Upper lobe of left lung (tissue), 4 donors: ENCODE measurements around the gene AQR.

ENCODE experiments used
- CTCF ChIP-seq, 6 experiments: fragments of 450-650 bp in 4 of 6; fragments of 200-600 bp in 2 of 6; sonication (generic) in 2 of 6; IDR thresholded peaks; one replicate each; pipeline ENCODE4 v1.5.1; 2016 to 2019; ENCODE audit warnings: antibody characterized with exemption in 6 of 6
- EP300 ChIP-seq, 4 donors: sonication (generic); formaldehyde crosslinking; IDR thresholded peaks; one replicate each; pipeline ENCODE4 v1.5.1; 2017; ENCODE audit warnings: antibody characterized with exemption in 4 of 4, control low read depth in 2 of 4
- POLR2A ChIP-seq, 4 donors: fragments of 450-650 bp; IDR thresholded peaks; one replicate each; pipeline ENCODE4 v1.5.1; 2016 to 2017; ENCODE audit warnings: antibody characterized with exemption in 4 of 4, mild to moderate bottlenecking in 2 of 4
- POLR2AphosphoS5 ChIP-seq, 2 donors: sonication (generic); formaldehyde crosslinking; IDR thresholded peaks; one replicate each; pipeline ENCODE4 v1.5.1; 2017; ENCODE audit warnings: antibody characterized with exemption in 2 of 2

- TF ChIP-seq CTCF (IDR thresholded peaks at IDR 0.05) = no peak
- no peak for TF ChIP-seq POLR2A (IDR thresholded peaks at IDR 0.05)
- TF ChIP-seq POLR2AphosphoS5 (IDR thresholded peaks at IDR 0.05) = no peak
- TF ChIP-seq EP300 (IDR thresholded peaks at IDR 0.05) = no peak
These were observed 120.1 kb downstream of the AQR start for GRCh38 chr15:34849364-34849959.
